Endothelial cell of umbilical vein (primary cell): ENCODE results near the gene IZUMO4. TPM values are rescaled to one million over a fixed set of nuclear protein-coding genes. Genes with fewer than 3 reads are reported as not detected.

ENCODE experiments used
- BruUV-seq: library from RNA; stranded (reverse); fragments of 400-500 nt; replicated peaks from 2 replicates; lab custom pipeline; 2021; lab: Mats Ljungman, UMichigan
- CTCF ChIA-PET: fragments of 300-600, 350-600 bp; sonication (Branson Sonifier 250); formaldehyde crosslinking; loops from one replicate; lab custom pipeline; 2021; ENCODE audit warnings: antibody characterized with exemption, inconsistent platforms; lab: Charles Lee
- POLR2A ChIA-PET: fragments of 300-600, 350-600 bp; sonication (Branson Sonifier 250); formaldehyde crosslinking; loops from one replicate; lab custom pipeline; 2021; ENCODE audit warnings: antibody characterized with exemption, inconsistent platforms; lab: Charles Lee
- DNase-seq: peaks from one replicate; pipeline ENCODE4 v3.0.0-alpha.2; 2011; ENCODE audit warnings: low read depth, low spot score
- FAIRE-seq: peaks from 2 replicates; lab custom pipeline; 2011; peaks lifted over from hg19 to GRCh38; lab: Jason Lieb, UNC
- H2AFZ ChIP-seq: 2 replicates; pipeline ENCODE4 v1.6.0; 2012; ENCODE audit warnings: low read depth, low read length, control low read depth, inconsistent platforms
- H3K27ac ChIP-seq: 2 replicates; pipeline ENCODE4 v1.5.1; 2011; ENCODE audit warnings: low read depth, mild to moderate bottlenecking, control low read depth, low read length, moderate library complexity; ENCODE audit not compliant: insufficient read depth
- H3K27me3 ChIP-seq, 2 experiments: 2 replicates each; pipeline versions ENCODE4 v1.6.0 to v1.6.1; 2011; ENCODE audit warnings: low read length in 2 of 2, mixed read lengths in 1 of 2; ENCODE audit not compliant: control insufficient read depth in 2 of 2, insufficient read depth in 2 of 2
- H3K36me3 ChIP-seq, 2 experiments: 2 replicates in 1 of 2; 3 replicates in 1 of 2; pipeline ENCODE4 v1.5.1; 2011; ENCODE audit warnings: low read length in 2 of 2, mild to moderate bottlenecking in 1 of 2, moderate library complexity in 1 of 2; ENCODE audit not compliant: control insufficient read depth in 2 of 2, insufficient read depth in 2 of 2; ENCODE audit errors: extremely low read depth in 1 of 2
- H3K4me1 ChIP-seq: 3 replicates; pipeline ENCODE4 v1.5.1; 2011; ENCODE audit warnings: mild to moderate bottlenecking, low read length; ENCODE audit not compliant: control insufficient read depth, insufficient read depth; ENCODE audit errors: extremely low read depth
- H3K4me2 ChIP-seq: 2 replicates; pipeline ENCODE4 v1.6.1; 2011; ENCODE audit warnings: low read length, control low read depth, mixed read lengths; ENCODE audit not compliant: insufficient read depth
- H3K4me3 ChIP-seq, 3 experiments: fragments of 200-600 bp in 1 of 3; sonication (generic), shearing (Covaris generic) in 1 of 3; replicated peaks in 1 of 3; 2 replicates each; pipeline ENCODE4 v1.5.1; 2011 to 2016; ENCODE audit warnings: control low read depth in 3 of 3, low read length in 3 of 3, mild to moderate bottlenecking in 2 of 3, inconsistent platforms in 1 of 3, low read depth in 1 of 3, moderate library complexity in 1 of 3; ENCODE audit not compliant: insufficient read depth in 1 of 3
- H3K79me2 ChIP-seq: 2 replicates; pipeline ENCODE4 v1.6.0; 2012; ENCODE audit warnings: low read length, inconsistent platforms; ENCODE audit not compliant: control insufficient read depth, insufficient read depth
- H3K9ac ChIP-seq: replicated peaks from 2 replicates; pipeline ENCODE3; 2011; ENCODE audit warnings: low read length, control low read depth; ENCODE audit not compliant: insufficient read depth; ENCODE audit errors: extremely low read depth
- H3K9me1 ChIP-seq: replicated peaks from 3 replicates; pipeline ENCODE4 v1.6.0; 2011; ENCODE audit warnings: mild to moderate bottlenecking, low read length; ENCODE audit not compliant: control insufficient read depth, insufficient read depth; ENCODE audit errors: extremely low read depth
- H3K9me3 ChIP-seq: replicated peaks from 2 replicates; pipeline ENCODE4 v1.5.1; 2012; ENCODE audit warnings: low read length, inconsistent platforms; ENCODE audit not compliant: control insufficient read depth, insufficient read depth
- H4K20me1 ChIP-seq: replicated peaks from 2 replicates; pipeline ENCODE3; 2011; ENCODE audit warnings: mild to moderate bottlenecking, low read length; ENCODE audit not compliant: control insufficient read depth, insufficient read depth; ENCODE audit errors: extremely low read depth
- EZH2 ChIP-seq: IDR thresholded peaks from 2 replicates; pipeline ENCODE4 v1.6.1; 2012; ENCODE audit warnings: borderline replicate concordance, low read depth, mild to moderate bottlenecking, moderate library complexity, low read length, inconsistent platforms; ENCODE audit not compliant: severe bottlenecking
- JUN ChIP-seq: IDR thresholded peaks from 2 replicates; pipeline ENCODE4 v1.6.1; 2011; ENCODE audit warnings: borderline replicate concordance, low read depth; ENCODE audit not compliant: insufficient read length, insufficient read depth
- POLR2AphosphoS5 ChIP-seq: IDR thresholded peaks from 2 replicates; pipeline ENCODE4 v1.6.1; 2012; ENCODE audit warnings: low read depth, mild to moderate bottlenecking, control low read depth, low read length, moderate library complexity; ENCODE audit not compliant: insufficient read depth
- dilution Hi-C: fragments of 300-500 bp; cut with MboI; formaldehyde crosslinking; loops from one replicate; pipeline ENCODE4 v1.15.0; 2019; ENCODE audit warnings: low sequenced_read_pairs; ENCODE audit not compliant: extremely low pct_ligation_motif_present
- intact Hi-C: fragments of 100-400 bp; cut with micrococcal nuclease; formaldehyde crosslinking; loops from one replicate; pipeline ENCODE4 v1.10.0; 2022
- polyA plus RNA-seq, 4 experiments: library from polyadenylated mRNA; depleted of rRNA in 3 of 4; stranded (reverse) in 3 of 4; unstranded in 1 of 4; fragments of >200 nt; gene quantifications; 2 replicates each; pipeline versions ENCODE4 v1.2.1 to v1.2.3, GENCODE V29; 2011 to 2012; ENCODE audit warnings: missing spikeins in 1 of 4
- total RNA-seq: library from RNA; stranded (reverse); gene quantifications from 2 replicates; pipeline ENCODE4 v1.2.3, GENCODE V29; 2021
- TF ChIP-seq, protein P1 (sequence below), 2 donors: IDR thresholded peaks; 1 replicate in 1 of 2; 2 replicates in 1 of 2; pipeline ENCODE4 v1.5.1; 2011; ENCODE audit warnings: low read length in 2 of 2, mild to moderate bottlenecking in 2 of 2, moderate library complexity in 2 of 2, control low read depth in 1 of 2, inconsistent platforms in 1 of 2, low read depth in 1 of 2; ENCODE audit not compliant: insufficient read depth in 1 of 2; ENCODE audit errors: extremely low read depth in 1 of 2

Gene IZUMO4
- total and polyA plus RNA-seq, 2 donors (not counting 3 experiments of a cell fraction or from before 2014, with no cell fraction given): 1.1 to 2.0 TPM

DNA sequence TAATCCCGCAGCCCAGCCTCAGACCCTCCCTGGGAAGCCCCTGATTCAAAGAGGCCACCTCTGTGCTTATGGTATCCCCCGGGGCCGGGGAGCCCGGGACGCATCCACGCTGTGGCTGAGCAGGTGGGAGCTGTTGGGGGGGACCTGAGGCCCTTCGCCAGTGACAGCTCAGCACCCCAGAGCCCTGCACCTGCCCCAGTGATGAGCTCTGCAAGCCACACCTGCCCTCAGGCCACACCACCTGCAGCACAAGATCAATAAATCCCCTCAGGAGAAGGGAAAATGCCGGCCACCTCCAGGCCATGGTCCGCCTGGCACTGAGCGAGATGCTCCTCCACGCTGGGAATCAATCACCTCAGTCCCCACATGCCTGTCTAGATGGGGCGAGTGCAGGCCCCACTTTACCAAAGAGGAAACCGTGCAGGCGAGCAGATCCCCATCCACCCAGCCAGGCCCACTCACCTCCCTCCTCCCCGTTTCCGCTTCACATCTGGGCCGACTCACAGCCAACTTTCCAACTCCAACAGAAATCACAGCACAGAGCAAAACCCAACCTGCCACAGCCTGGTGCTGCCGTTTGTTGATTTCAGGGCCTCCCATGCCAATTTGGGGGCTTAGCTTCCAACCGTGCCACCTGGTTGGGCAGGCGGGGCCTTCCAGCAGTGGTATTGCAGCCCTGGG is 13.4 kb upstream of the IZUMO4 start:
- TF ChIP-seq, protein P1, sequence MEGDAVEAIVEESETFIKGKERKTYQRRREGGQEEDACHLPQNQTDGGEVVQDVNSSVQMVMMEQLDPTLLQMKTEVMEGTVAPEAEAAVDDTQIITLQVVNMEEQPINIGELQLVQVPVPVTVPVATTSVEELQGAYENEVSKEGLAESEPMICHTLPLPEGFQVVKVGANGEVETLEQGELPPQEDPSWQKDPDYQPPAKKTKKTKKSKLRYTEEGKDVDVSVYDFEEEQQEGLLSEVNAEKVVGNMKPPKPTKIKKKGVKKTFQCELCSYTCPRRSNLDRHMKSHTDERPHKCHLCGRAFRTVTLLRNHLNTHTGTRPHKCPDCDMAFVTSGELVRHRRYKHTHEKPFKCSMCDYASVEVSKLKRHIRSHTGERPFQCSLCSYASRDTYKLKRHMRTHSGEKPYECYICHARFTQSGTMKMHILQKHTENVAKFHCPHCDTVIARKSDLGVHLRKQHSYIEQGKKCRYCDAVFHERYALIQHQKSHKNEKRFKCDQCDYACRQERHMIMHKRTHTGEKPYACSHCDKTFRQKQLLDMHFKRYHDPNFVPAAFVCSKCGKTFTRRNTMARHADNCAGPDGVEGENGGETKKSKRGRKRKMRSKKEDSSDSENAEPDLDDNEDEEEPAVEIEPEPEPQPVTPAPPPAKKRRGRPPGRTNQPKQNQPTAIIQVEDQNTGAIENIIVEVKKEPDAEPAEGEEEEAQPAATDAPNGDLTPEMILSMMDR (IDR thresholded peaks at IDR 0.05; ENCODE audit: extremely low read depth in 1 of 2, insufficient read depth in 1 of 2, low read depth in 1 of 2, low read length in 2 of 2): no peak
- no peak for TF ChIP-seq EZH2
- TF ChIP-seq JUN: no peak
- TF ChIP-seq POLR2AphosphoS5: no peak
- Histone ChIP-seq H3K4me1 (peaks cover 11% of the 10 kb centered on the region), H3K79me2 (peaks cover 21% of the 10 kb centered on the region), H3K9me3 (no peaks in the 10 kb centered on the region), H4K20me1 (no peaks in the 10 kb centered on the region), H3K4me2 (no peak overlapping the region), H3K9me1 (no peaks in the 10 kb centered on the region), H3K27ac (no peak overlapping the region), H3K9ac (no peak overlapping the region), H3K27me3 (no peaks in the 10 kb centered on the region), H3K4me3 (no peak overlapping the region), H3K36me3 (peaks cover 2 to 7% of the 10 kb centered on the region in 2 experiments), H2AFZ (no peak overlapping the region)
- dilution Hi-C loops (no loop called here), intact Hi-C loops (no loop called here)
- FAIRE-seq (no peak), DNase-seq (no peak)
- POLR2A ChIA-PET: no interaction called here
- CTCF ChIA-PET: interaction anchor here (1.1 to 1.8 kb wide), 2 partner anchors 13 to 14 kb away, joined by 3 to 6 read pairs; no protein-coding TSS in a partner anchor
- BruUV-seq: no TSS peak
